Lung (tissue), 12 donors: Measurements from ENCODE around the gene RNF220. TPM values are rescaled to one million over a fixed set of nuclear protein-coding genes. Genes with fewer than 3 reads are reported as not detected.

Source experiments
- ATAC-seq: fragments of 200-7000 bp; cut with Tn5 transposase; one replicate; pipeline ENCODE4 v1.9.1; 2020; ENCODE audit warnings: moderate number of reproducible peaks; ENCODE audit not compliant: insufficient read depth, low FRiP score
- DNase-seq, 3 donors: peaks; one replicate each; pipeline ENCODE4 v3.0.0-alpha.2; 2013 to 2017
- H3K27ac ChIP-seq, 2 donors: one replicate each; pipeline ENCODE4 v1.5.1; 2013; ENCODE audit warnings: mild to moderate bottlenecking in 2 of 2, moderate library complexity in 2 of 2, control low read depth in 1 of 2, inconsistent platforms in 1 of 2, low read depth in 1 of 2, low read length in 1 of 2
- H3K27me3 ChIP-seq, 3 donors: one replicate each; pipeline ENCODE4 v1.5.1; 2013; ENCODE audit warnings: low read length in 2 of 3; ENCODE audit not compliant: control insufficient read depth in 3 of 3, insufficient read depth in 3 of 3
- H3K36me3 ChIP-seq, 4 donors: one replicate each; pipeline ENCODE4 v1.5.1; 2013; ENCODE audit warnings: low read length in 4 of 4, mild to moderate bottlenecking in 1 of 4, moderate library complexity in 1 of 4; ENCODE audit not compliant: control insufficient read depth in 4 of 4, insufficient read depth in 4 of 4
- H3K4me1 ChIP-seq, 5 donors: one replicate each; pipeline ENCODE4 v1.5.1; 2013; ENCODE audit warnings: low read length in 5 of 5, mild to moderate bottlenecking in 2 of 5, moderate library complexity in 1 of 5; ENCODE audit not compliant: control insufficient read depth in 5 of 5, insufficient read depth in 5 of 5
- H3K4me3 ChIP-seq: one replicate; pipeline ENCODE4 v1.5.1; 2013; ENCODE audit warnings: mild to moderate bottlenecking, control low read depth, moderate library complexity
- H3K9ac ChIP-seq, 2 donors: one replicate each; pipeline ENCODE4 v1.5.1; 2013; ENCODE audit warnings: low read length in 2 of 2, control low read depth in 1 of 2; ENCODE audit not compliant: insufficient read depth in 1 of 2
- H3K9me3 ChIP-seq, 4 donors: one replicate each; pipeline ENCODE4 v1.5.1; 2013; ENCODE audit warnings: low read length in 3 of 4, mild to moderate bottlenecking in 1 of 4, moderate library complexity in 1 of 4; ENCODE audit not compliant: control insufficient read depth in 4 of 4, insufficient read depth in 3 of 4
- WGBS, 2 donors: extraction: QIAGEN DNeasy Blood & Tissue Kit; methylation state at CpG; one replicate each; pipeline ENCODE4 v1.1.7; 2013; 5-methylcytosine and 5-hydroxymethylcytosine counted together
- polyA plus RNA-seq, 2 donors: library from polyadenylated mRNA; stranded (reverse); fragments of 200-250 nt; gene quantifications; one replicate each; pipeline ENCODE4 v1.2.1, GENCODE V29; 2013
- total RNA-seq, 2 donors: library from RNA; depleted of rRNA in 1 of 2; stranded (reverse); fragments of >200 nt in 1 of 2; gene quantifications; one replicate each; pipeline ENCODE4 v1.2.1, GENCODE V29; 2014 to 2021
- TF ChIP-seq, protein P1 (sequence below): IDR thresholded peaks from 2 replicates; pipeline ENCODE4 v1.5.1; 2012; ENCODE audit warnings: mild to moderate bottlenecking; ENCODE audit errors: control extremely low read depth, extremely low read depth
- donor health status: control.
- donor health status: control.
- donor health status: Bipolar disorder and iron deficiency.
- donor health status: healthy.
- donor health status: DM: yes; HTN: yes; CAD: no.

The RNF220 gene
- total and polyA plus RNA-seq, 4 donors, result 44.9 to 75.8 (median 69.5) TPM

- Histone ChIP-seq H3K4me3 (no peak overlapping the region), H3K4me1 (no peaks in the 10 kb centered on the region), H3K9ac (no peak overlapping the region), H3K27me3 (no peaks in the 10 kb centered on the region), H3K9me3 (peaks cover 0 to 2% (median 0%) of the 10 kb centered on the region in 4 donors), H3K27ac (no peak overlapping the region), H3K36me3 (no peaks in the 10 kb centered on the region)
- ATAC-seq (no peak), DNase-seq (peak in 1 of 3 donors; percentile 8)
- 53 to 67% methylated on average over 3 of the region's 3 CpGs for WGBS, 2 donors
- TF ChIP-seq, protein P1, sequence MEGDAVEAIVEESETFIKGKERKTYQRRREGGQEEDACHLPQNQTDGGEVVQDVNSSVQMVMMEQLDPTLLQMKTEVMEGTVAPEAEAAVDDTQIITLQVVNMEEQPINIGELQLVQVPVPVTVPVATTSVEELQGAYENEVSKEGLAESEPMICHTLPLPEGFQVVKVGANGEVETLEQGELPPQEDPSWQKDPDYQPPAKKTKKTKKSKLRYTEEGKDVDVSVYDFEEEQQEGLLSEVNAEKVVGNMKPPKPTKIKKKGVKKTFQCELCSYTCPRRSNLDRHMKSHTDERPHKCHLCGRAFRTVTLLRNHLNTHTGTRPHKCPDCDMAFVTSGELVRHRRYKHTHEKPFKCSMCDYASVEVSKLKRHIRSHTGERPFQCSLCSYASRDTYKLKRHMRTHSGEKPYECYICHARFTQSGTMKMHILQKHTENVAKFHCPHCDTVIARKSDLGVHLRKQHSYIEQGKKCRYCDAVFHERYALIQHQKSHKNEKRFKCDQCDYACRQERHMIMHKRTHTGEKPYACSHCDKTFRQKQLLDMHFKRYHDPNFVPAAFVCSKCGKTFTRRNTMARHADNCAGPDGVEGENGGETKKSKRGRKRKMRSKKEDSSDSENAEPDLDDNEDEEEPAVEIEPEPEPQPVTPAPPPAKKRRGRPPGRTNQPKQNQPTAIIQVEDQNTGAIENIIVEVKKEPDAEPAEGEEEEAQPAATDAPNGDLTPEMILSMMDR, result no peak
Measured at GRCh38 chr1:44553127-44553758, 148.2 kb downstream of the RNF220 start.

DNA sequence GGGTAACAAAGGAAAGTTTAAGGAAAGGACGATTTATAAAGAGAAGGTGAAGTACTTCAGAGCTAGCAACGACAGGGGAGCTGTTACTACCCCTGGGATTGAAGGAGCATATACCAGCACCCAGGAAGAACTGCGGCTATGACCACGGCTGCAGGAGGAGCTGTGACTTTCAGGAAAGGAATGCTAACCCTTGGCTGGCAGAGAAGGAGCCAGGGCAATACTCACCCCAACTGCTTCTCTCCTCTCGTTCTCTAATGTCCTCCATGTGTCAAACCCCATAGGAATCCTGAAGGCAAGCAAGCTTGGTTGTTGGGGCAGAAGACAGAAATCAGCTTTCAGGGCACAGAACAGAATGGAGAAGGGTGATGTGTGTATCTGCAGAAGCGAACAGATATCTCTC is 148.7 kb downstream of the RNF220 start:
- Histone ChIP-seq H3K27me3 (no peaks in the 10 kb centered on the region), H3K9ac (no peak overlapping the region), H3K4me3 (no peak overlapping the region), H3K36me3 (no peaks in the 10 kb centered on the region), H3K27ac (no peak overlapping the region), H3K9me3 (peaks cover 0 to 2% (median 0%) of the 10 kb centered on the region in 4 donors), H3K4me1 (no peaks in the 10 kb centered on the region)
- TF ChIP-seq, protein P1, result no peak
- ATAC-seq (no peak), DNase-seq (no peak)
- WGBS, 2 donors, result 81 to 85% methylated on average over 6 of the region's 6 CpGs

DNA sequence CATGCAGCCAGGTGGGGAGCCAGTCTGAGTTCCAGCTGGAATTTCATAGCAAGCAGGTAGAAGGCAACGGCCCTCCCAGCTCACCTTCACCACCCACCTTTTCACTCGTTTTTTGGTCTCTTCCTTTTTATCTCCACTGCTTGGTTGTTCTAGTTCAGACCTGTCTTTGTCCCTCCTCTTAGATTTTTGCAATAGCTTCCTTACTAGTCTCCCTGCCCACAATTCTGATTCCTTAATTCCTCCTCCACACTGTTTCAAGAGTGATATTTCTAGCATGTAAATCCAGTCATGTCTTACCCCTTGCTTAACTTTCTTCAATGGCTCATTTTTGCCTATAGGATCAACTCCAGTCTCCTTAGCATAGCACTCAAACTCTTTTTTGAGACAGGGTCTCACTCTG is 149.7 kb downstream of the RNF220 start:
- no peak for ATAC-seq
- TF ChIP-seq, protein P1, result no peak
- DNase-seq, result no peak
- no peaks in the 10 kb centered on the region for H3K36me3 ChIP-seq
- no peaks in the 10 kb centered on the region for H3K4me1 ChIP-seq
- WGBS, 2 donors, result 65 to 67% methylated on average over 2 of the region's 2 CpGs
- H3K4me3 ChIP-seq, result no peak overlapping the region
- H3K27me3 ChIP-seq, result no peaks in the 10 kb centered on the region
- H3K27ac ChIP-seq, result no peak overlapping the region
- H3K9ac ChIP-seq, result no peak overlapping the region
- peaks cover 0 to 2% (median 0%) of the 10 kb centered on the region in 4 donors for H3K9me3 ChIP-seq

DNA sequence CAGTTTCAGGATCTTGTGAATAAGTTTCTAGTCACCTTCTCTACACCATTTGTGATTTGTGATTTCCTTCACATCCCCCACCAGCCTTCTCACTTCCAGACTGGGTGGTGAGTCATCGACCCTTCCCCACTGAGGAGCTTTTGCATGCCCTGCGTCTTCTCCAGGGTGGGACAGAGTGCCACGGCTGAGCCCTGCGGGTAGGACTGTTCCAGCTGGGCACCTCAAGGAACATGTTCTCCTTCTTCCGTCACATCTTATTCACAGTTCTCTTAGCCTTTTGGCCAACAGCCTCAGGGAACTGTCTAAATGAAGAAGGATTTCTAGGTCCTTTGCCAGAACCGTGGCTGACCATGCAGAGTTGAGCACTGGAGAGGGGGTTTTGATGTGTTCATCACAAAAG is 152.7 kb downstream of the RNF220 start:
- H3K27me3 ChIP-seq, result no peaks in the 10 kb centered on the region
- H3K4me3 ChIP-seq, result no peak overlapping the region
- TF ChIP-seq, protein P1, result no peak
- ATAC-seq, result no peak
- peaks cover 0 to 2% (median 0%) of the 10 kb centered on the region in 4 donors for H3K9me3 ChIP-seq
- H3K4me1 ChIP-seq, result no peaks in the 10 kb centered on the region
- DNase-seq, result no peak
- H3K9ac ChIP-seq, result no peak overlapping the region
- no peaks in the 10 kb centered on the region for H3K36me3 ChIP-seq
- 79 to 81% methylated on average over 6 of the region's 6 CpGs for WGBS, 2 donors
- no peak overlapping the region for H3K27ac ChIP-seq
